Effector memory CD4-positive, alpha-beta T cell (primary cell): ENCODE measurements around the gene FLRT1.

Source experiments
- DNase-seq, 3 donors: peaks; one replicate each; pipeline ENCODE4 v3.0.0-alpha.2; 2020
- H3K27ac ChIP-seq: 2 replicates; pipeline ENCODE4 v1.7.0; 2013; ENCODE audit warnings: mild to moderate bottlenecking, low read length, moderate library complexity; ENCODE audit not compliant: insufficient read depth, poor library complexity, severe bottlenecking
- H3K27me3 ChIP-seq: replicated peaks from 2 replicates; pipeline ENCODE4 v1.7.0; 2013; ENCODE audit warnings: mild to moderate bottlenecking, low read length; ENCODE audit not compliant: insufficient read depth, control insufficient read depth, poor library complexity, severe bottlenecking
- H3K36me3 ChIP-seq: 2 replicates; pipeline ENCODE4 v1.7.0; 2013; ENCODE audit warnings: mild to moderate bottlenecking, low read length, moderate library complexity; ENCODE audit not compliant: control insufficient read depth, insufficient read depth
- H3K4me1 ChIP-seq: 2 replicates; pipeline ENCODE4 v1.7.0; 2013; ENCODE audit warnings: low read length, mild to moderate bottlenecking; ENCODE audit not compliant: control insufficient read depth, insufficient read depth, poor library complexity, severe bottlenecking
- H3K4me3 ChIP-seq: 2 replicates; pipeline ENCODE4 v1.7.0; 2013; ENCODE audit warnings: low read length, low read depth, mild to moderate bottlenecking; ENCODE audit not compliant: insufficient read depth, poor library complexity, severe bottlenecking
- H3K9me3 ChIP-seq: 2 replicates; pipeline ENCODE4 v1.7.0; 2013; ENCODE audit warnings: mild to moderate bottlenecking, low read length, moderate library complexity; ENCODE audit not compliant: control insufficient read depth

Gene FLRT1

GRCh38 chr11:64035081-64035524, 628 bp upstream of the FLRT1 start:
- Histone ChIP-seq H3K36me3 (no peaks in the 10 kb centered on the region), H3K4me3 (no peak overlapping the region), H3K9me3 (no peaks in the 10 kb centered on the region), H3K27me3 (peaks cover 27% of the 10 kb centered on the region), H3K27ac (no peak overlapping the region), H3K4me1 (peaks cover 10% of the 10 kb centered on the region)
- DNase-seq, result no peak

GRCh38 chr11:64036087-64037026, 626 bp downstream of the FLRT1 start:
- H3K36me3 ChIP-seq, result no peaks in the 10 kb centered on the region
- H3K4me1 ChIP-seq, result peaks cover 10% of the 10 kb centered on the region
- H3K9me3 ChIP-seq, result no peaks in the 10 kb centered on the region
- H3K27ac ChIP-seq, result no peak overlapping the region
- peaks cover 27% of the 10 kb centered on the region for H3K27me3 ChIP-seq
- DNase-seq, result no peak
- no peak overlapping the region for H3K4me3 ChIP-seq

DNA sequence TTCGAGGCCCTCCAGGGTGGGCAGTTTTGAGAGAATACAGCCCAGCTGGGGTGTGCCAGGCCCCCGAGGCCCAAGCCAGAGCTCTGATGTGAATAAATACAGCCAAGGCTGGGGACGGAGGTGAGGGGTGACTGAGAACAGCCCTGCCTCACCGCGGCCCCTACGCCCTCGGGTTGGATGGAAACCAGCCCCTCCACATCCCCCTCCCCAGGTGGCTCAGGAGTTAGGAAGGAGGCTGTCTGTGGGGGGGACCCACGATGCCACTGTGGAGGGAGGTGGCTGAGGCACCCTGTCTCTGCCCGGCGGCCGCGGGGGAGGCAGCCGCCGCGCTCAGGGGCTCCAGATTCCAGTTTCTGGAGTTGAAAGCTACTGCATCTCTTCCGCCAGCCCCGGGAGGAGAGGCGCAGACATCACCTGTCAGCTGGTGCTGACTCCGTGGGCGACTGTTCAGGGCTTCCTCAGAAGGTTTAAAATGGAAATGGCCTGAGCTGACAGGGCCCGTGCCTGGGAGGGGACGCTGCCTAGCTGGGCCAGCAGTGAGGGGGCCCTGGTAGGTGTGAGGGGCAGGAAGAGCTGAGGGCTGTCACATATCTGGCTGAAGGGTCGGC, 1.4 kb downstream of the FLRT1 start:
- Histone ChIP-seq H3K4me3 (no peak overlapping the region), H3K27me3 (peaks cover 27% of the 10 kb centered on the region), H3K27ac (no peak overlapping the region), H3K4me1 (peaks cover 10% of the 10 kb centered on the region), H3K9me3 (no peaks in the 10 kb centered on the region), H3K36me3 (no peaks in the 10 kb centered on the region)
- DNase-seq, result no peak

- Histone ChIP-seq H3K9me3 (no peaks in the 10 kb centered on the region), H3K36me3 (no peaks in the 10 kb centered on the region), H3K4me1 (peaks cover 10% of the 10 kb centered on the region), H3K4me3 (no peak overlapping the region), H3K27ac (no peak overlapping the region), H3K27me3 (peaks cover 27% of the 10 kb centered on the region)
- DNase-seq, result no peak
Observed at GRCh38 chr11:64038500-64038899, 2.8 kb downstream of the FLRT1 start.

- Histone ChIP-seq H3K4me3 (no peak overlapping the region), H3K9me3 (no peaks in the 10 kb centered on the region), H3K36me3 (no peaks in the 10 kb centered on the region), H3K27ac (no peak overlapping the region), H3K27me3 (peaks cover 27% of the 10 kb centered on the region), H3K4me1 (peaks cover 10% of the 10 kb centered on the region)
- no peak for DNase-seq
Observed at GRCh38 chr11:64039012-64039665, 3.4 kb downstream of the FLRT1 start.

GRCh38 chr11:64040684-64041322, 5.1 kb downstream of the FLRT1 start:
- no peak overlapping the region for H3K27ac ChIP-seq
- H3K36me3 ChIP-seq, result no peaks in the 10 kb centered on the region
- no peak overlapping the region for H3K4me3 ChIP-seq
- H3K27me3 ChIP-seq, result peaks cover 15% of the 10 kb centered on the region
- peaks cover 10% of the 10 kb centered on the region for H3K4me1 ChIP-seq
- DNase-seq, result no peak
- H3K9me3 ChIP-seq, result no peaks in the 10 kb centered on the region

- DNase-seq, result no peak
- no peak overlapping the region for H3K4me3 ChIP-seq
- no peak overlapping the region for H3K27ac ChIP-seq
- no peaks in the 10 kb centered on the region for H3K9me3 ChIP-seq
- H3K4me1 ChIP-seq, result peaks cover 1% of the 10 kb centered on the region
- H3K36me3 ChIP-seq, result no peaks in the 10 kb centered on the region
- H3K27me3 ChIP-seq, result peaks cover 5% of the 10 kb centered on the region
Observed at GRCh38 chr11:64041846-64042245, 6.1 kb downstream of the FLRT1 start.

GRCh38 chr11:64042301-64042700, 6.6 kb downstream of the FLRT1 start:
- H3K27ac ChIP-seq, result no peak overlapping the region
- no peaks in the 10 kb centered on the region for H3K9me3 ChIP-seq
- no peak for DNase-seq
- H3K4me1 ChIP-seq, result no peaks in the 10 kb centered on the region
- no peak overlapping the region for H3K4me3 ChIP-seq
- peaks cover 4% of the 10 kb centered on the region for H3K27me3 ChIP-seq
- no peaks in the 10 kb centered on the region for H3K36me3 ChIP-seq

GRCh38 chr11:64043545-64043944, 7.8 kb downstream of the FLRT1 start:
- H3K36me3 ChIP-seq, result no peaks in the 10 kb centered on the region
- no peaks in the 10 kb centered on the region for H3K4me1 ChIP-seq
- peaks cover 2% of the 10 kb centered on the region for H3K27me3 ChIP-seq
- H3K9me3 ChIP-seq, result no peaks in the 10 kb centered on the region
- no peak overlapping the region for H3K27ac ChIP-seq
- DNase-seq, result no peak
- no peak overlapping the region for H3K4me3 ChIP-seq
